ENCODE data around the gene PPP2R2D.
"Not testable (repeated sequence)": the region's sequence is repeated elsewhere in the genome, so short reads cannot be mapped to it uniquely, and the experiment has no call there.

PPP2R2D gene

DNA sequence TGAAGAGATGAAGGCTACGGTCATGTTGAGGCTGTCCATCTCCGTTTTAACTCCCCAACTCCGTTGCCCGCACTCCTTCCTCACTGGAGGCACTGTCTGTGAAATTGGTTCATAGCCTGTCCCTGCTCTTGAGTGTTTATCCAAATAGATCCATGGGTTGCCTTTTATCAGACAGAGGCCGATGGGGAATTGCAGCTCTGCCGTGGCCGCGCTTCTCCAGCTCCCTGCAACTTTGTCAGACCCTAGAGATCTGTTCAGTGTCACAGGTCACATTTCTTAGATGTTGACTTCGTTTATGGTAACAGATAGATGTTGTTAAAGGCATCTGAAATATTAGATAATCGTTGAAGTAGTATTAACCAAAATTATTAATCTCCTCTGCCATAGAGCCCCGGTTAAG, 14.7 kb downstream of the PPP2R2D start:
- Histone ChIP-seq H3K4me2 (ENCODE audit: low read depth, low read length, poor library complexity, severe bottlenecking) (no peak overlapping the region), H4K20me1 (ENCODE audit: insufficient read depth, low read length, poor library complexity, severe bottlenecking) (peaks cover 60% of the 10 kb centered on the region), H3K9me3 (ENCODE audit: insufficient read depth, low read depth, low read length) (no peaks in the 10 kb centered on the region), H3K9ac (ENCODE audit: low read depth, low read length, poor library complexity, severe bottlenecking) (no peak overlapping the region), H3K27me3 (ENCODE audit: insufficient read depth, low read length, poor library complexity, severe bottlenecking) (no peaks in the 10 kb centered on the region), H3K4me1 (ENCODE audit: insufficient read depth, low read length, poor library complexity, severe bottlenecking) (peaks cover 16% of the 10 kb centered on the region), H2AFZ (ENCODE audit: low read length) (no peak overlapping the region), H3K4me3 (ENCODE audit: low read length, poor library complexity, severe bottlenecking) (no peak overlapping the region), H3K79me2 (ENCODE audit: insufficient read depth, low read length) (peaks cover 82% of the 10 kb centered on the region), H3F3A (ENCODE audit: low read depth) (no peaks in the 10 kb centered on the region), H3K9me2 (replicated peaks; ENCODE audit: low read depth, low read length) (no peaks in the 10 kb centered on the region), H3K36me3 (ENCODE audit: insufficient read depth, low read length) (peaks cover 6% of the 10 kb centered on the region; the same call in 1 of the 2 replicates)
- TF ChIP-seq EZH2phosphoT487 (IDR thresholded peaks at IDR 0.05; ENCODE audit: borderline replicate concordance): no peak
- TF ChIP-seq CTCF (conservative IDR thresholded peaks at IDR 0.05; ENCODE audit: low read length): no peak

DNA sequence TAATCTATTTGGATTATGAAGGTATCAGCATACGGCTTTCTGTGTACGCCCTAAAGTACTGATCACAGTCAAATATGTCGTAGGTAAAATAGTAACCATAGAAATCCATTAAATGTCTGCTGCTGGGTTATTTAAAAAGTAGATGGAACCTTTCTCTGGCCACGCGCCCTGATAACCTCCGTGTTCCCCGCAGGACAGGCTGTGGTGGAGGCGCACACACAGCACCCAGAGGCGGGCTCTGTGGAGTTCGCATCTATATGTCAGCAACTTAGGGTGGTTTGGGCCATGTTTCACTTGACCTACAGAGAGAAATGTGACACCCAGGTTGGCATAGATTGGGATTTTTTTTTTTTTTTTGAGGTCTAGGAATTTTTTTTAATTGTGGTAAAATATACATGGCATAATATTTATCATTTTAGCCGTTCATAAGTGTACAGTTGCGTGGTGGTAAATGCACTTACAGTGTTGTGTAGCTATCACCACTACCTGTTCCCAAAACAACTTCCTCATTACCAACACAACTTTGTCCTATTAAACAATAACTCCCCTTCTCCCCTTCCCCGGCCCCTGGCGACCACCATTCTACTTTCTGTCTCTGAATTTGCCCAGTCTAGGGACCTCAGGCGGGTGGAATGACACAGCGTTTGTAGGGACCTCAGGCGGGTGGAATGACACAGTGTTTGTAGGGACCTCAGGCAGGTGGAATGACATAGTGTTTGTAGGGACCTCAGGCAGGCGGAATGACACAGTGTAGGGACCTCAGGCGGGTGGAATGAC, 15.4 kb downstream of the PPP2R2D start:
- Histone ChIP-seq H2AFZ (ENCODE audit: low read length) (no peak overlapping the region), H3K4me2 (ENCODE audit: low read depth, low read length, poor library complexity, severe bottlenecking) (no peak overlapping the region), H3K4me3 (ENCODE audit: low read length, poor library complexity, severe bottlenecking) (no peak overlapping the region), H3K9me2 (replicated peaks; ENCODE audit: low read depth, low read length) (no peaks in the 10 kb centered on the region), H3F3A (ENCODE audit: low read depth) (no peaks in the 10 kb centered on the region), H3K79me2 (ENCODE audit: insufficient read depth, low read length) (peaks cover 82% of the 10 kb centered on the region), H4K20me1 (ENCODE audit: insufficient read depth, low read length, poor library complexity, severe bottlenecking) (peaks cover 57% of the 10 kb centered on the region), H3K36me3 (ENCODE audit: insufficient read depth, low read length) (peaks cover 6% of the 10 kb centered on the region; the same call in 1 of the 2 replicates), H3K9me3 (ENCODE audit: insufficient read depth, low read depth, low read length) (no peaks in the 10 kb centered on the region), H3K4me1 (ENCODE audit: insufficient read depth, low read length, poor library complexity, severe bottlenecking) (peaks cover 16% of the 10 kb centered on the region), H3K9ac (ENCODE audit: low read depth, low read length, poor library complexity, severe bottlenecking) (no peak overlapping the region), H3K27me3 (ENCODE audit: insufficient read depth, low read length, poor library complexity, severe bottlenecking) (no peaks in the 10 kb centered on the region)
- TF ChIP-seq CTCF (conservative IDR thresholded peaks at IDR 0.05; ENCODE audit: low read length): no peak
- no peak for TF ChIP-seq EZH2phosphoT487 (IDR thresholded peaks at IDR 0.05; ENCODE audit: borderline replicate concordance)

DNA sequence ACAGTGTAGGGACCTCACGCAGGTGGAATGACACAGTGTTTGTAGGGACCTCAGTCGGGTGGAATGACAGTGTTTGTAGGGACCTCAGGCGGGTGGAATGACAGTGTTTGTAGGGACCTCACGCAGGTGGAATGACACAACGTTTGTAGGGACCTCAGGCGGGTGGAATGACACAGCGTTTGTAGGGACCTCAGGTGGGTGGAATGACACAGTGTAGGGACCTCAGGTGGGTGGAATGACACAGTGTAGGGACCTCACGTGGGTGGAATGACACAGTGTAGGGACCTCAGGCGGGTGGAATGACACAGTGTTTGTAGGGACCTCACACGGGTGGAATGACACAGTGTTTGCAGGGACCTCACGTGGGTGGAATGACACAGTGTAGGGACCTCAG, 16.0 kb downstream of the PPP2R2D start:
- H3K9me3 ChIP-seq (ENCODE audit: insufficient read depth, low read depth, low read length); H3K4me2 ChIP-seq (ENCODE audit: low read depth, low read length, poor library complexity, severe bottlenecking); H3F3A ChIP-seq (ENCODE audit: low read depth); H3K36me3 ChIP-seq (ENCODE audit: insufficient read depth, low read length); H2AFZ ChIP-seq (ENCODE audit: low read length); H3K27me3 ChIP-seq (ENCODE audit: insufficient read depth, low read length, poor library complexity, severe bottlenecking); H3K9me2 ChIP-seq (replicated peaks; ENCODE audit: low read depth, low read length); H3K4me3 ChIP-seq (ENCODE audit: low read length, poor library complexity, severe bottlenecking); H3K9ac ChIP-seq (ENCODE audit: low read depth, low read length, poor library complexity, severe bottlenecking): not testable (repeated sequence)
- Histone ChIP-seq H3K79me2 (ENCODE audit: insufficient read depth, low read length) (peaks cover 82% of the 10 kb centered on the region), H3K4me1 (ENCODE audit: insufficient read depth, low read length, poor library complexity, severe bottlenecking) (peaks cover 16% of the 10 kb centered on the region), H4K20me1 (ENCODE audit: insufficient read depth, low read length, poor library complexity, severe bottlenecking) (peaks cover 57% of the 10 kb centered on the region)

GRCh38 chr10:131917496-131917895, 16.7 kb downstream of the PPP2R2D start:
- peaks cover 82% of the 10 kb centered on the region for H3K79me2 ChIP-seq (ENCODE audit: insufficient read depth, low read length)
- H3K27me3 ChIP-seq (ENCODE audit: insufficient read depth, low read length, poor library complexity, severe bottlenecking); H3K9ac ChIP-seq (ENCODE audit: low read depth, low read length, poor library complexity, severe bottlenecking); H3F3A ChIP-seq (ENCODE audit: low read depth); H3K9me2 ChIP-seq (replicated peaks; ENCODE audit: low read depth, low read length); H3K4me2 ChIP-seq (ENCODE audit: low read depth, low read length, poor library complexity, severe bottlenecking); H3K36me3 ChIP-seq (ENCODE audit: insufficient read depth, low read length); H3K4me3 ChIP-seq (ENCODE audit: low read length, poor library complexity, severe bottlenecking); H2AFZ ChIP-seq (ENCODE audit: low read length); H3K9me3 ChIP-seq (ENCODE audit: insufficient read depth, low read depth, low read length): not testable (repeated sequence)
- H4K20me1 ChIP-seq (ENCODE audit: insufficient read depth, low read length, poor library complexity, severe bottlenecking): peaks cover 55% of the 10 kb centered on the region
- H3K4me1 ChIP-seq (ENCODE audit: insufficient read depth, low read length, poor library complexity, severe bottlenecking): peaks cover 16% of the 10 kb centered on the region

DNA sequence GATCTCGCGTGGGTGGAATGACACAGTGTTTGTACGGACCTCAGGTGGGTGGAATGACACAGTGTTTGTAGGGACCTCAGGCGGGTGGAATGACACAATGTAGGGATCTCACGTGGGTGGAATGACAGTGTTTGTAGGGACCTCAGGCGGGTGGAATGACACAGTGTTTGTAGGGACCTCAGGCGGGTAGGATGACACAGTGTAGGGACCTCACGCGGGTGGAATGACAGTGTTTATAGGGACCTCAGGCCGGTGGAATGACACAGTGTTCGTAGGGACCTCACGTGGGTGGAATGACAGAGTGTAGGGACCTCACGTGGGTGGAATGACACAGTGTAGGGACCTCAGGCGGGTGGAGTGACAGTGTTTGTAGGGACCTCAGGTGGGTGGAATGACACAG, 18.7 kb downstream of the PPP2R2D start:
- not testable (repeated sequence) for H2AFZ ChIP-seq (ENCODE audit: low read length); H3K4me2 ChIP-seq (ENCODE audit: low read depth, low read length, poor library complexity, severe bottlenecking); H3K9ac ChIP-seq (ENCODE audit: low read depth, low read length, poor library complexity, severe bottlenecking); H3K4me3 ChIP-seq (ENCODE audit: low read length, poor library complexity, severe bottlenecking); H3K36me3 ChIP-seq (ENCODE audit: insufficient read depth, low read length); H3K9me3 ChIP-seq (ENCODE audit: insufficient read depth, low read depth, low read length); H3F3A ChIP-seq (ENCODE audit: low read depth); H3K9me2 ChIP-seq (replicated peaks; ENCODE audit: low read depth, low read length); H3K27me3 ChIP-seq (ENCODE audit: insufficient read depth, low read length, poor library complexity, severe bottlenecking)
- peaks cover 11% of the 10 kb centered on the region for H3K4me1 ChIP-seq (ENCODE audit: insufficient read depth, low read length, poor library complexity, severe bottlenecking)
- peaks cover 81% of the 10 kb centered on the region for H3K79me2 ChIP-seq (ENCODE audit: insufficient read depth, low read length)
- peaks cover 56% of the 10 kb centered on the region for H4K20me1 ChIP-seq (ENCODE audit: insufficient read depth, low read length, poor library complexity, severe bottlenecking)
